GM21723 (cell line): ENCODE measurements around the gene CLDN7.
A peak's percentile ranks its signal among the peaks of the same experiment; 100 is the strongest.

Experiments used
- ATAC-seq: cut with Tn5 transposase; IDR thresholded peaks from one replicate; pipeline ENCODE4 v1.9.1; 2021; ENCODE audit warnings: mild to moderate bottlenecking, moderate library complexity; ENCODE audit not compliant: unreplicated experiment

The CLDN7 gene

GRCh38 chr17:7289256-7290032 lies 27.2 kb upstream of the CLDN7 start:
- no peak for ATAC-seq

DNA sequence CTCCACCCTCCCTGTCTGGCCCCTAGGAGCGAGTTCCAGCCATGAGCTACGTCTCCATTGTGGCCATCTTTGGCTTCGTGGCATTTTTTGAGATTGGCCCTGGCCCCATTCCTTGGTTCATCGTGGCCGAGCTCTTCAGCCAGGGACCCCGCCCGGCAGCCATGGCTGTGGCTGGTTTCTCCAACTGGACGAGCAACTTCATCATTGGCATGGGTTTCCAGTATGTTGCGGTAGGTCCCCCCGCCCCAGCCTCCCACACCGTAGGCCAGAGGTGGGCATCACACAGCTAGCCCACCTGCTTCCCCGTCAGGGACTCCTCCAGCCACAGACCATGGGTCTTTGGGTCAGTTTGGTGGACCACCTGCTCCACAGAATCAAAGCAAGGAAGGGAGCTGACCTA lies 23.4 kb upstream of the CLDN7 start:
- no peak for ATAC-seq

DNA sequence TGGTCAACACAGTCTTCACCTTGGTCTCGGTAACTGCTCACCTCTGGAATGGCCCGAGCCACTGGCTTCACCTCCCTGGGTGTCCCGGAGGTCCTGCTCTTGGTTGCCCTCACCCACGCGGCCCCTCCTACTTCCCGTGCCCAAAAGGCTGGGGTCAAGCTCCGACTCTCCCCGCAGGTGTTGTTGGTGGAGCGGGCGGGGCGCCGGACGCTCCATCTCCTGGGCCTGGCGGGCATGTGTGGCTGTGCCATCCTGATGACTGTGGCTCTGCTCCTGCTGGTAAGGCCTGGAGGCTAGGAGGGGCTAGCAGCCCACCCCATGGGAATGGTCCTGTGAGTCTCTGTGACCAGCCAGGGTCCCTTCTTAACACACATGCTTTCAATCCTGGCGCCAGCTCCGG lies 22.6 kb upstream of the CLDN7 start:
- no peak for ATAC-seq

DNA sequence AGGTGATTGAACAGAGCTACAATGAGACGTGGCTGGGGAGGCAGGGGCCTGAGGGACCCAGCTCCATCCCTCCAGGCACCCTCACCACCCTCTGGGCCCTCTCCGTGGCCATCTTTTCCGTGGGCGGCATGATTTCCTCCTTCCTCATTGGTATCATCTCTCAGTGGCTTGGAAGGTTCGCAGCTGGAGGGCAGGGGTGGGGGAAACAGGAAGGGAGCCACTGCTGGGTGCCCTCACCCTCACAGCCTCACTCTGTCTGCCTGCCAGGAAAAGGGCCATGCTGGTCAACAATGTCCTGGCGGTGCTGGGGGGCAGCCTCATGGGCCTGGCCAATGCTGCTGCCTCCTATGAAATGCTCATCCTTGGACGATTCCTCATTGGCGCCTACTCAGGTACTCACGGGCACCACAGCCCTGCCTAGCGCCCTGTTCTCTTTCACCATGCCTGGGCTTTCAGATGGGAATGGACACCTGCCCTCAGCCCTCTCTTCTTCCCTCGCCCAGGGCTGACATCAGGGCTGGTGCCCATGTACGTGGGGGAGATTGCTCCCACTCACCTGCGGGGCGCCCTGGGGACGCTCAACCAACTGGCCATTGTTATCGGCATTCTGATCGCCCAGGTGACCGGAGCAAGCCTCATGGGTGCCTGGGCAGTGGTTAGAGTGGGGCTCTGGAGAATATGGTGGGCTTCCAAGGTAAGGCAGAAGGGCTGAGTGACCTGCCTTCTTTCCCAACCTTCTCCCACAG lies 21.4 kb upstream of the CLDN7 start:
- ATAC-seq, result no peak

- no peak for ATAC-seq
Measured at GRCh38 chr17:7282752-7283321, 20.6 kb upstream of the CLDN7 start.

GRCh38 chr17:7281953-7282751 lies 19.9 kb upstream of the CLDN7 start:
- ATAC-seq, result no peak

DNA sequence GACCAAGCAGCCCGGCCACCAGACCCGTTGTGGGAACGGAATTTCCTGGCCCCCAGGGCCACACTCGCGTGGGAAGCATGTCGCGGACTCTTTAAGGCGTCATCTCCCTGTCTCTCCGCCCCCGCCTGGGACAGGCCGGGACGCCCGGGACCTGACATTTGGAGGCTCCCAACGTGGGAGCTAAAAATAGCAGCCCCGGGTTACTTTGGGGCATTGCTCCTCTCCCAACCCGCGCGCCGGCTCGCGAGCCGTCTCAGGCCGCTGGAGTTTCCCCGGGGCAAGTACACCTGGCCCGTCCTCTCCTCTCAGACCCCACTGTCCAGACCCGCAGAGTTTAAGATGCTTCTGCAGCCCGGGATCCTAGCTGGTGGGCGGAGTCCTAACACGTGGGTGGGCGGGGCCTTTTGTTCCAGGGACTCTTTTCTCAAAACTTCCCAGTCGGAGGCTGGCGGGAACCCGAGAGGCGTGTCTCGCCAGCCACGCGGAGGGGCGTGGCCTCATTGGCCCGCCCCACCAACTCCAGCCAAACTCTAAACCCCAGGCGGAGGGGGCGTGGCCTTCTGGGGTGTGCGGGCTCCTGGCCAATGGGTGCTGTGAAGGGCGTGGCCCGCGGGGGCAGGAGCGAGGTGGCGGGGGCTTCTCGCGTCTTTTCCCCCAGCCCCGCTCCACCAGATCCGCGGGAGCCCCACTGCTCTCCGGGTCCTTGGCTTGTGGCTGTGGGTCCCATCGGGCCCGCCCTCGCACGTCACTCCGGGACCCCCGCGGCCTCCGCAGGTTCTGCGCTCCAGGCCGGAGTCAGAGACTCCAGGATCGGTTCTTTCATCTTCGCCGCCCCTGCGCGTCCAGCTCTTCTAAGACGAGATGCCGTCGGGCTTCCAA lies 19.0 kb upstream of the CLDN7 start, which contains the start of gene SLC2A4:
SLC2A4 (plus strand) TSS at position 645 of the 879 bp plus-strand sequence; CDS start at position 862, 217 bp downstream.
- peak; percentile 63 for ATAC-seq

GRCh38 chr17:7280519-7281073 lies 18.3 kb upstream of the CLDN7 start:
- ATAC-seq, result peak; percentile 57

DNA sequence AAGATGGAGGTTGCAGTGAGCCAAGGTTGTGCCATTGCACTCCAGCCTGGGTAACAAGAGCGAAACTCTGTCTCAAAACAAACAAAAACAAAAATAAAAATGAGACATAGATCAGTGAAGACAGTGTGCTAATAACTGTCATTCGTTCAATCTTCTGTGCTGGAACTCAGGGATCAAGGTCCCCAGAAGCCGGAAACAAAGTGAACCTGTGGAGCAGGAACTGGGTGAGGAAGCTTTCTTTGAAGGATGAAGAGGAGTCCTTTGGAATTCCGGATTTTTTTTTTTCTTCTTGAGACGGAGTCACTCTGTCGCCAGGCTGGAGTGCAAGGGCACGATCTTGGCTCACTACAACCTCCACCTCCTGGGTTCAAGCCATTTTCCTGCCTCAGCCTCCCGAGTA lies 17.2 kb upstream of the CLDN7 start:
- no peak for ATAC-seq

- no peak for ATAC-seq
Measured at GRCh38 chr17:7266784-7267183, 4.5 kb upstream of the CLDN7 start.

- ATAC-seq, result no peak
Measured at GRCh38 chr17:7263801-7264078, 1.5 kb upstream of the CLDN7 start.

- no peak for ATAC-seq
Measured at GRCh38 chr17:7262935-7263800, 890 bp upstream of the CLDN7 start.

GRCh38 chr17:7261379-7262191 lies 693 bp downstream of the CLDN7 start:
- no peak for ATAC-seq

DNA sequence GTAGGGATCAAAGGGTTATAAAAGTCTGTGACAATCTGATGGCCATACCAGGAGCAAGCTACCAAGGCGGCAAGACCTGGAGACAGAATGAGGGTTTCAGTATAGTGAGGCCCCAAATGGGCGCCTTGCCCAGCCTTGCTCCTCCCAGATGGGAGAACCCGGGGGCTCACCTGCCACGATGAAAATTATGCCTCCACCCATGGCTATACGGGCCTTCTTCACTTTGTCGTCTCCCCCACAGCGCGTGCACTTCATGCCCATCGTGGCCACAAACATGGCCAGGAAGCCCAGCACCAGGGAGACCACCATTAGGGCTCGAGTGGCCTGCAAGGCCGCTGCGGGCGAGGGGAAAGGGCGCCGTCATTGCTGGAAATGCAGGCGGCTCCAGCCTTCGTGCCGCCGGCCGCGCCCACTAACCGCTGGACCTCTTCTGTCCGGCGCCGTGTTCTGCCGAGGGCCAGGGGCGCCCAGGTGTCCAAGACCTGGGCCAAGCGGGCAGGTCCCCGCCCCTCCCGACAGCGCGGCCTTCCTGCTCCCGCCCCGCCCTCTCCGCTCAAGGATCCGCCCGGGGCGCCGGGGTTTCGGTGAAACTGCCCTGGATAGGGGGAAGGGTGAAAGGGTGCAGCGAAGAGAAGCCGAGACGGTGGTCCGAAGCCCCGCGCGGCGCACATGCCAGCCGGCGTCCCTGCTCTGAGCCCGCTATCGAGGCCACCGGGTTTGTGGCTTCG lies 1.5 kb downstream of the CLDN7 start:
- ATAC-seq, result no peak

GRCh38 chr17:7260151-7260550 lies 2.1 kb downstream of the CLDN7 start:
- ATAC-seq, result no peak

DNA sequence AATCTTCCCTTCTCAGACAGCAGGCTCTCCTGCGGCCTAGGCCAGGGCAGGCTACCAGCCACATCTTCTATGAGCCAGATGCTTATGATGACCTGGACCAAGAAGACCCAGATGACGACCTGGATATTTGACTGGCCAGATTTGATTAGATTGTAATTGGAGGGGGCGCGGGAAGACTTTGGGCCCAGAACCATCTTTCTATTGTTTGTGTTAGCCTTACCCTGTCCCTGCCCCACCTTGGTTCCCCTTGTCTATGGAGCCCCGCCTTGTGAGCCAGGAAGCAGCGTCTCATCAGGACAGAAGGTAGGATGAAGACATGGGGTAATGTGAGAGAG lies 2.8 kb downstream of the CLDN7 start:
- no peak for ATAC-seq

- no peak for ATAC-seq
Measured at GRCh38 chr17:7258731-7259554, 3.3 kb downstream of the CLDN7 start.
